ENCODE data around the gene MPIG6B.

MPIG6B gene

GRCh38 chr6:31769684-31770371, 46.7 kb downstream of the MPIG6B start:
- peak; percentile 87 for DNase-seq

- no peak for DNase-seq
Measured at GRCh38 chr6:31770860-31771259, 47.7 kb downstream of the MPIG6B start.

- DNase-seq, result no peak
Measured at GRCh38 chr6:31771992-31772358, 48.8 kb downstream of the MPIG6B start.

GRCh38 chr6:31775184-31775583, 52.0 kb downstream of the MPIG6B start:
- no peak for DNase-seq

GRCh38 chr6:31775633-31776484, 52.7 kb downstream of the MPIG6B start:
- DNase-seq, result no peak
